ENCODE results near the gene EXO1.

Gene EXO1

DNA sequence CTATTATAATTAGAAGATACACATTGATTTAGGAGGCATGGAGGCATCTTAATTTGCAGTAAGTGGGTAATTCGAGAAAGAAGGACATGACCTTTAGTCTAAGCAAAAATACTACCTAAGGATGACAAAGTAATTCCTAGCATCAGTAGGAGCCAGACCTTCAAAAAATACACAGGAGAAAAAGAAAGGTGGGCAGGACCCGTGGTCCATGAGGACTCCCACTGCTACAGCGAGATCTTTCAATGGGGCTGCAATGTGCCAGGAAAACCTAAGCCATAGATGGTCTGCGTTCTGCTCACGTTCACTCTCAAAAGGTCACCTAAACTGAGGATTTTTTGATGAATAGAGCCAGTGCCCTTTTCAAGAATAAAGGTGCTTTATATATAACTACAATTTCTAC lies 10.6 kb upstream of the EXO1 start:
- TF ChIP-seq, protein P1, sequence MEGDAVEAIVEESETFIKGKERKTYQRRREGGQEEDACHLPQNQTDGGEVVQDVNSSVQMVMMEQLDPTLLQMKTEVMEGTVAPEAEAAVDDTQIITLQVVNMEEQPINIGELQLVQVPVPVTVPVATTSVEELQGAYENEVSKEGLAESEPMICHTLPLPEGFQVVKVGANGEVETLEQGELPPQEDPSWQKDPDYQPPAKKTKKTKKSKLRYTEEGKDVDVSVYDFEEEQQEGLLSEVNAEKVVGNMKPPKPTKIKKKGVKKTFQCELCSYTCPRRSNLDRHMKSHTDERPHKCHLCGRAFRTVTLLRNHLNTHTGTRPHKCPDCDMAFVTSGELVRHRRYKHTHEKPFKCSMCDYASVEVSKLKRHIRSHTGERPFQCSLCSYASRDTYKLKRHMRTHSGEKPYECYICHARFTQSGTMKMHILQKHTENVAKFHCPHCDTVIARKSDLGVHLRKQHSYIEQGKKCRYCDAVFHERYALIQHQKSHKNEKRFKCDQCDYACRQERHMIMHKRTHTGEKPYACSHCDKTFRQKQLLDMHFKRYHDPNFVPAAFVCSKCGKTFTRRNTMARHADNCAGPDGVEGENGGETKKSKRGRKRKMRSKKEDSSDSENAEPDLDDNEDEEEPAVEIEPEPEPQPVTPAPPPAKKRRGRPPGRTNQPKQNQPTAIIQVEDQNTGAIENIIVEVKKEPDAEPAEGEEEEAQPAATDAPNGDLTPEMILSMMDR (IDR thresholded peaks at IDR 0.05; ENCODE audit: low read depth, low read length) = no peak
- no peak overlapping the region for H3K4me3 ChIP-seq (ENCODE audit: low read depth, low read length)

DNA sequence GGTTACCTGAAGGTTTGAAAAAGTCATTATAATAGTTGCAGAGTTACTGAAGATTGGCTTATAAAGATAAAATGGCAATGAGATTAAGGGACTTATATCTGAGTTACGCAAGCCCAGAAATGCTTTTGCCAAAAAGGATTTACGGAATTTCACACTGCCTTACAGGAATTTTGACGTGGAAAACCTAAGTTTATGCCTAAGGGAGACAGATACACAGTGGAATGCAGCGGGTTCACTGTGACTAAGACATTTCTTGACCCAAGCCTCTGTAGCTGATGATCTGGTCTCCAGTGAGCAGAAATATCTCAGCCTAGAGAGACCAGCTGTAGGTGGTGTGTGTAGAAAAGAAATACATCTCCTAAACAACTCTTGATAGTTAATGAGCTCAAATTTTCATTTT lies 10.1 kb upstream of the EXO1 start:
- TF ChIP-seq, protein P1 (IDR thresholded peaks at IDR 0.05; ENCODE audit: low read depth, low read length) = no peak

DNA sequence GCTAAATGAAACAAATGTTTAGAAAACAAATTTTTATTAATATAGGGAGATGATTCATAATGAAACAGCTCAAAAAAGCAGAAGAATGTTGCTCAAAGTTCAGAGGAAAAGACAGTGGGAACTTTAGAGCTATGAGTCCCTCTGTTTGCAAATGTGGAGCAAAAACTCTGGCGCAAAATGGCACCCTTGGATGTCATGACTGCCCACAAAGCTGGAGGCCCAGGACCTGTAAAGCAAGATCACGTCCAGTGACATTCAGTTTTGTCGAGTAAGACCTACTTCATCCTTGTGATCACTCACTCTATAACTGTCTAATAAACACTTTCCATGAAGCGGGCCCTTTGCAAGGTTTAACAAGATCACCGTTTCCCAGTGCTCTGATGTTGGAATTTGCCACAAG lies 9.1 kb upstream of the EXO1 start:
- TF ChIP-seq, protein P1 (IDR thresholded peaks at IDR 0.05; ENCODE audit: low read depth, low read length) = no peak
- H3K4me3 ChIP-seq (ENCODE audit: low read depth, low read length) = no peak overlapping the region

More for the DNA sequence above, 10.1 kb upstream of the EXO1 start:
- no peak overlapping the region for H3K4me3 ChIP-seq (ENCODE audit: low read depth, low read length)

DNA sequence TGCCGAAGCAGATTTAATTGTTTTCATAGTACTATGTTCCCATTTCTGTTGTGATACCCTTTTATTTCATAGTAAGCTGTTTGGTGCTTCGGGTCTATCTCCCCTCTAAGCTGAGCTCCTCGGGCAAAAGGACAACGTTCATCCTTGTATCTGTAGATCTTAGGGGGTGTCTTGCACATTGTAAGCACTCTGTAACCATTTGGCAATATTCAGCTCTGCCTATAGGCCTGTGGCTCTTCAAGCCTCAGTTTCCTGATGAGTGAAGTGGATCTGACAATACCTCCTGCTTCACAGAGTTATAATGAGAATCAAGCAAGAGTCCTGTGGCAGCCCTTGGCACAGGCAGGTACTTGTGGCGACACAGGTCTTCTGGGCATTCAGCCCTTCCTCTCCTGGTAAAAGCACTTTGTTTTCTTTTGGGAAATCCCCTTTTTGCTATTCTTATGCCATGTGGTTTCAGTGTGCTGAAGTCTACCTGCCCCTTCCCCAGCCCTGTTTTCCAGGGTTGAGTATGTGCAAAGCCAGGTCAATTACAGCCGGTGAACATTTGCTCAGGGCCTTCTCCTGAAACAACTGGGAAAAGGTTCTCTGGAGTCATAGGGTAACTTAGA lies 8.5 kb upstream of the EXO1 start:
- TF ChIP-seq, protein P1 (IDR thresholded peaks at IDR 0.05; ENCODE audit: low read depth, low read length) = no peak
- no peak overlapping the region for H3K4me3 ChIP-seq (ENCODE audit: low read depth, low read length)

DNA sequence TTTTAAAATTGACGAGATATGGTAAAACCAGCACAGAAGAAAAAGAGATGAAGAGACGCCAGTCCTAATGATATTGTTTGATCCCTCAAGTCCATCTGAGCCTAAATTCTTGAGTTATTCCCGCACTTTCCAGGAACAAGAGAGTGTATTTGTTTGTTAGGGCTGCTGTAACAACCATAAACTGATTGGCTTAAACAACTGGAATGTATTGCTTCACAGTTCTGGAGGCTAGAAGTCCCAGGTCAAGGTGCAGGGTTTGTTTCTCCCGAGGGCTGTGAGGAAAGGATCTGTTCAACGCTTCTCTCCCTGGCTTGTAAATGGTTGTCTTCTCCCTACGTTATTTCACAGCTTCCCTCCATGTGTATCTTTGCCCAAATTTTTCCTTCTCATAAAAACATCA lies 7.8 kb upstream of the EXO1 start:
- TF ChIP-seq, protein P1 (IDR thresholded peaks at IDR 0.05; ENCODE audit: low read depth, low read length) = no peak

DNA sequence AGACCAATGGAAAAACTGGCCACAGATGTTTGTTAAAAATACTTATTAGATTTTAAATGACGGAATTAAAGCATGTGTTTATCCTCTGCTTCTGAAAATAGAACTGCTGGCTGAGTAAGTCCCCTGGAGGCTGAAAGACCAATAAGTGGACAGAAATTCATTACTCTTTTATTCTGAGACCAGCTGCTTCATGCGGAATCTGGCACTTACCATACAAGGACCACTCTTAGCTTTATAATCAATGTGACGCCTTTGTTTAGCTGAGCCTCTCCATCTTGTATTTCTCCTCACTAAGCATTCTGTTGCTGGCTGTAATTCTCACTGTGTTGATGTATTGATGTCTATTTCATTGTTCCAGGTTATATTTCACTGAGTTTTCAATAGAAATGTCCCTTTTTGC lies 6.3 kb upstream of the EXO1 start:
- H3K4me3 ChIP-seq (ENCODE audit: low read depth, low read length) = no peak overlapping the region
- TF ChIP-seq, protein P1 (IDR thresholded peaks at IDR 0.05; ENCODE audit: low read depth, low read length) = no peak

More for the DNA sequence above, 7.8 kb upstream of the EXO1 start:
- H3K4me3 ChIP-seq (ENCODE audit: low read depth, low read length) = no peak overlapping the region

DNA sequence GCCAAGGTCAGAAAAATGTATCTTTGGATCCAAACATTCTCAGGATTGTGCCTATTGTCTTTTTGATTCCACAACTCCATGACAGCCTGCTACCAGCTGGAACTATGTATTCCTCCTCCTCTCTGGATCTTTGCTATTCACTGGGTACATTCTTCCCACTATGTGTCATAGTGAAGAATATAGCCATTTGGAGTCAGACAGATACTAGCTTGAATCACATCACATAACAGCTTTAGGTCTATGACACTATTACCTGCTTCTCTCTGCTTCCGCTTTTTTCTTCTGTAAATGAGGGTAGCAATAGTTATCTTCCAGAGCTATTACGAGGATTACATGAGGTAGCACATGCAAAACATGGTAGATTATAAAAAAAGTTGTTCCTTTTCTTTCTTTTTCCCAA lies 5.4 kb upstream of the EXO1 start:
- TF ChIP-seq, protein P1 (IDR thresholded peaks at IDR 0.05; ENCODE audit: low read depth, low read length) = no peak

More for the DNA sequence above, 5.4 kb upstream of the EXO1 start:
- no peak overlapping the region for H3K4me3 ChIP-seq (ENCODE audit: low read depth, low read length)
